Hematopoietic multipotent progenitor cell treated with erythropoietin and hydrocortisone succinate and interleukin-3 and kit ligand, for 4 days (in vitro differentiated cells): Measurements from ENCODE around the gene FAM174C.
"Not testable (repeated sequence)": the region's sequence is repeated elsewhere in the genome, so short reads cannot be mapped to it uniquely, and the experiment has no call there.

ENCODE experiments used
- DNase-seq: peaks from one replicate; pipeline ENCODE4 v3.0.0-alpha.2; 2015

The FAM174C gene

DNA sequence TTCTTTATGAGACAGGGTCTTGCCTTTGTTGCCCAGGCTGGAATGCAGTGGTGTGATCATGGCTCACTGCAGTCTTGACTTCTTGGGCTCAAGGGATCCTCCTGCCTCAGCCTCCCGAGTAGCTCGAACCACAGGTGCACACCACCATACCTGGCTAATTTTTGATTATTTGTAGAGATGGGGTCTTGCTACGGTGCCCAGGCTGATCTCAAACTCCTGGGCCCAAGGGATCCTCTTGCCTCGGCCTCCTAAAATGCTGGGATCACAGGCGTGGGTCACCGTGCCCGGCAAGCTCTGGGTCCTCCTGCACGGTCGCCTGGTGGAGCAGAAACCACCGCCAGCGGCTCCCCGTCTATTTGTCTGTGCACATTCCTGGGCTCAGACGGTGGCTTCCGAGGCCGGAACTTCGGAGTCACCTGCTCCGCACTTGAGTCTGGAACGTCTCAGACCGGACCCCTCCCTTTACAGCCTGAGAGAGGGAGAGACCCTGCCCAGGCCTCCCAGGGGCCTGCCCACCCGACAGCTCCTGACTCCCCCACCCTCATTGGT, 32.5 kb downstream of the FAM174C start:
- DNase-seq, result no peak

DNA sequence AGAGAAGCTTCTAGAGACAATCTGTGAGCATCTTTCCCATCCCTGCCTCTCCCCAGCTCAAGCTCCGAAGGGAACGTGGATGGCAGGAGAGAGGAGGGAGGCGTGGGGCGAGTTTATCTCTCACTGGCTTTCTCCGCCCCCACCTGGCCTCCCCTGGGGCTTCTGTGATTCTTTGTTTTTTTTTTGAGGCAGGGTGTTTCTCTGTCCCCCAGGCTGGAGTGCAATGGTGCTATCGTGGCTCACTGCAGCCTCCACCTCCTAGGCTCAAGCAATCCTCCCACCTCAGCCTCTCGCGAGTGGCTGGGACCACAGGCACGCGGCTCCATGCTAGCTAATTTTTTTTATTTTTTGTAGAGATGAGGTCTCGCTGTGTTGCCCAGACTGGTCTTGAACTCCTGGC, 33.4 kb downstream of the FAM174C start:
- no peak for DNase-seq

DNA sequence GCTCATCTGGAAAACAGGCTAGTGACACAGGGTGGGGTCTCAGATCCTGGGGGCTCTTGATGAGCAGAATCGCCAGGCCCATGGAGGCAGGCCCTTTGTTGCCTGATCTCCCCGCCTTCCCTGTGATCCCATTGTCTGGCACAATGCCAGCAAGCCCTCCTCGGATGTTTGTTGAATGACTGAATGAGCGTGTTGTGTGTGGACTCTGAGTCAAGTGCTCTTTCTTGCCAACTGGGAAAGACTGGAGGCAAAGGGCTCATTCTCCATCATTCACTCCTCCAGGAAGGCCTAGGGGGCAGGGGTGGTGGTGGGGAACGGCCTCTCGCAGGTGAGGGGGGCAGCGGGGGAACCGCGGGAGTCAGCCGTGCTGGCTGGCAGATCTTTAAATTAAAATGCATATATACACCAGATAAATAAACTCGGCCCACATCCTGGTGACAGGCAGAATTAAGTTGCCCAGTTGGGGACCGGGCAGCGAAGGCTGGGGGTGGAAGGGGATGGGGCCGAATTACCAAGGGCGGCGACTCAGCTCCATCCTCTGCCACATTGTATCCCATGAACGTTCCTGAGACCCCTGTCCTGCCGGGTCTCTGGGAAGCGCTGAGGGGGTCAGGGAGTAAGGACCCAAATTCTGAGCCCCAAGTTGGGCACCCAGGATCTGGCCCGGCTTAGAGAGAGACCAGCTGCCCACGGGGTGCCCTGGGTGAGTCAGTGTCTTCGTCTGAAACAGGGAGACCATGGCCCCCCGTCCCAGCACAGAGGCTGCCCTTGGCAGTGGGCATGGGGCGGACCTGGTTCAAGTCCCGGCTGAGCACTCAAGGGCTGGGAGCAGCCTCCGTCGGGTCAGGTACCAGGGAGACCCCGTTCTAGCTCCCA, 34.9 kb downstream of the FAM174C start:
- no peak for DNase-seq

DNA sequence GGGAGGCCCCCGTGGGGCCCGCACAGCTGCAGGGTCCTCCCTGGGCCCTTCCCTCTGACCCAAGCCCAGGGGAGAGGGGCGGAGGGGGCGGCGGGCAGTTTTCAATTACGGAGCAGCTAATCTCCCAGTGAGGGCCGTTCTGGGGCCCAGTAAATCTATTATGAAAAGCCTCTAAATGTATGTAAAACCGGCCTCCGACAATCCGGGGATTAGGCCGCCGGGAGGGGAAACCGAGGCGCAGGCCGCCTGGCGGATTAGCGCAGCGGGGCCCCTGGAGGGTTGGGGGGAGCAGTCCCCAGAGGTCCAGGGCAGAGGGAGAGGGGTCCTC, 35.5 kb downstream of the FAM174C start:
- no peak for DNase-seq

DNA sequence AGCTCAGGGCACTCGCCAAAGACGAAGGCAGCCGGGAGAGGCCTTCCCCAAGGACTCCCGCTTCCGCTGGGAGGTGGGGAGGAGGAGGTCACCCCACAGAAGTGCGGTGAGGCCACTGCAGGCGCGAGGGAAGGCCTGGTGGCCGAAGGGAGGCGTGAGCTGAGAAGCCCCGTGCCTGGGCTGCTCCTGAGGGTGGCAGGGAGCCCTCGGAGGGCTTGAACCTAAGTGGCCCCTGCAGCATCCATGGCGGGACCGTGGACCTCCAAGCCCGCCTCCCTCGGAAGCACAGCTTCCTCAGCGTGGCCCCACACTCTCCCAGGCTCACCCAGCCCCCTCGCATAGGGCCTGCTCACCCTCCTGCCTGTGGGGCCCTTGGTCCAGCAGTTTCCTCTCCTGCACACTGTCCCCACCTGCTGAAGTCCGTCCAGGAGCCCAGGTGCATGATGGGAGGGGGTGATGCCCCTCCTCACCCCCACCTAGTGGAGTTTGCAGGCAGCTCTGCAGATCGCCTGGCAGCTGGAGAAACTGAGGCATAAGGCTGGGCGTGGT, 36.3 kb downstream of the FAM174C start:
- no peak for DNase-seq

DNA sequence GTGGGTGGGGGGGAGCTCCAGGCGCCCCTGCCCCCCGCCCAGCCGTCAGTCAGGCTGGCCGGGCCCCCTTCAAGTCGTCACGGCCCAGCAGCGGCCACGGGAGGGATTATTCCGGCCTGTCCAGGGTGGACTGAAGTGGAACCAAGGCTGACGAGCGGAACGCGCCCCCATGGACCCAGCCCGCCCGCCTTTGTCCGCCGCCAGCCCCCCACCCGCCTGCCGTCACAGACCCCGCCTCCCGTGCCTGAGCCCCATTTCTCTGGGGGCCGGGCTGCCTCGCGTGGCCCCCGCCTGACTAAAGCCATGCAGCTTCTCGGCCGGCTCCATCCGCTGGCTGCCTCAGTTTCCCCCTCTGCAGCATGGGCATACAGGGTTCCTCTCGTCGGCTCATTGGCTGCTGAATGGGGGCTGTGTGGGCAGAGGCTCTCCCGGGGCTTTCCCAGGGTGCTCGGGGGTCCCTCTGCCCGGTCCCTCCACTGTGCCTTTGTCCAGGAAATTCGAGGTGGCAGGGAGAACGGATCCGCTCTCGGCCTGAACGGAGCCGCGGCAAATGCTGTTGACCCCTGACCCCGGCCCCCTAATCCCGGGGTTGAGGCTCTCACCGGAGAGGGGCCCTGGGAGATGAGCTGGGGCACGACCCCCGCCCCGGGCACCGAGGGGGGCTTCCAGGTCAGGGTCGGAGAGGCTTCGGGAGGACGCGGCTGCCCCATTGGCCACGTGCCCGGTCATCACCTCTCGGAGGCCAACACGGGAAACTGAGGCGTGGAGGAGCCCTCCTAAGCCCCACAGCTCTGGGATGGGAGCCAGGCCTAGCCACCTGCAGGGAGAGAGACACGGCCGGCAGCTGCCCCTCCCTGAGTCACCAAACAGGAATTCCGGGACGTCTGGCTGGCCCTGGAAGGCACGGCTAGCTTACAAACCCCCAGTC, 37.7 kb downstream of the FAM174C start:
- no peak for DNase-seq

DNA sequence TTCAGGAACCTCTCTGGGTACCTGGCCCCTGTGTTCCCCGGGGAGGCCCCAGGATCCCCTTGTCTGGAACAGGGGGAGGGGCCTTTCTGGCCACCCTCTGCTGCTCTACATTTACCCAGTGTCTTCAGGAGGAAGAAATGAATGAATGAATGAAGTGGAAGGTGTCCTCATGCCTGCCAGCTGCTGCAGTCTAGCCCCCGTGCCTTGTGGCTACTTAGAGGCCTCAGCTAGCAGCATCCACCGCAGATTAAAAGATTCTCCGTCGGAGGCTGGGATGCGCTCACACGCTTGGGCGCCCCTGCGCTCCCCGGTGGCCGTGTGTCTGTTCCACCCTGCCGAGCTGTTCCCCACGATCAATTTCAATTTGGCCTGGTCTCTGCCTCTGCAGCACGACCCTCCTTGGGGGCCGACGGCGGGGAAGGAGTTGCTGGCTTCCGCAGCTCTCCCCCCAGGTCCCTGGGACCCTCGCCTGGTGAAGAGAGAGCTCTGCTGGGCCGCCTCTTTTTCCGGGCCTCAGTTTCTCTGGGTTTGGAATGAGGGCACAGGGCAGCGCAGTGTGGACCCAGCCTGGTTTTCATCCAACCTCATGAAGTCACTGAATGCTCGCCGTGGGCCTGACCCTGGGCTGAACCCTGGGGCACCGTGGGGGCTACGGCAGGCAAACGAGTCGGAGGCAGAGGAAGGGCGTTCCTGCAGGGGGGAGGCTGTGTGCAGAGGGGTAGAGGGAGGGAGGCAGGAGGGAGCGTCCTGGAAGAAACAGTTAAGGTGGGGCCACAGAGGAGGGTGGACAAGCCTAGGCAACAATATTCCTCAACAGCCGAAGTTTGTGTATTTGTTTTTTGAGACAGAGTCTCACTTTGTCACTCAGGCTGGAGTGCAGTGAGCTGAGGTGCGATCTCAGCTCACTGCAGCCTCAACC, 38.6 kb downstream of the FAM174C start:
- DNase-seq, result no peak

DNA sequence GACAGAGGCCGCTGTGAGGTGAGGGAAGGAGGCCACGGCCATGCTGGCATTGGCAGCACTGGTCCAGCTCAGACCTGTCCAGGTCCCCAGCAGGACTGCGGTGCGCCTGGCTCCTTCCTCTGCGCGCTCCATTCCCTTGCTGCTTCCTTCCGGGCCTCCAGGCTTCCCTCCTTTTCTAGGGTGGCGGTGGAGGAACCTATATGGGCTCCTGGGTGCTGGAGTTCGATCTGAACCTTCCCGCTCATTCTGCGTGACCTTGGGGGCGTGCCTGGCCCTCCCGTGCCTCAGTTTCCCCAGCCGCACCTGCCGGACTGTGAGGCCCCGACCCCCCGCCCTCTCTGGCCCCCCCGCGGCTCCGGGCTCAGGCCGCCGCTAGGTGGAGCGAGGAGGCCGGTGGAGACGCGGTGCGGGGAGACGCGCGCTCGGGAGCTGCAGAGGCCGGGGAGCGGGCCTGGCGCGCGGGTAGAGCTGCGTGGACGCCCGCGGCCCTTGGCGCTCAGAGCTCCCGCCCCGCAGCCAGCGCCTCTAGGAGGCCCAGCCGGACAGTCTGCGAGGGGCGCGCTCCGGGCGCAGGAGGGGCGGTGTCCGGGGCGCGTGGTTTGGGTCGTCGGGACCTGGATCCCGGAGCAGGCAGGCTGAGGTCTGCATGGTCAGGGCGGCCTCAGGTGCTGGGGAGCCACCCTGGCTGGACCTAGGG, 40.3 kb downstream of the FAM174C start:
- peak; percentile 65 for DNase-seq

DNA sequence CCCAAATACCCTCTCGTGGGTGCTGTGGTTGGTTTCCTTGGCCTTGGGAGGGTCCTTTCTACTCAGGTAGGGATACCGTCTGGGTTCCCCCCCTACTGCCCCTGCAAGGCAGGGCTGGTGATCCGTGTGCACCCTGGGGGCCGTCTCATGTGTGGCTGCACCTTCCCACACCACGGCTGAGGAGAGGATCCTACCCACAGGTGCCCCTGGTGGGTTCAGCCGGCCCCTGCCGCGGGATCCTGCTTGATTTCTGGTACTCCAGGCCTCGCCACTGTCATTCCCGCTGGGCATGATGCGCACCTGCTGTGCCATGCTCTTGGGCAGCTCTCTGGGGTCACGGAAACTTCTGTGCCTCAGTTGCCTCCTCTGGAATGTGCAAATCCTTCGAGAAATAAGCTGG, 41.1 kb downstream of the FAM174C start:
- no peak for DNase-seq

DNA sequence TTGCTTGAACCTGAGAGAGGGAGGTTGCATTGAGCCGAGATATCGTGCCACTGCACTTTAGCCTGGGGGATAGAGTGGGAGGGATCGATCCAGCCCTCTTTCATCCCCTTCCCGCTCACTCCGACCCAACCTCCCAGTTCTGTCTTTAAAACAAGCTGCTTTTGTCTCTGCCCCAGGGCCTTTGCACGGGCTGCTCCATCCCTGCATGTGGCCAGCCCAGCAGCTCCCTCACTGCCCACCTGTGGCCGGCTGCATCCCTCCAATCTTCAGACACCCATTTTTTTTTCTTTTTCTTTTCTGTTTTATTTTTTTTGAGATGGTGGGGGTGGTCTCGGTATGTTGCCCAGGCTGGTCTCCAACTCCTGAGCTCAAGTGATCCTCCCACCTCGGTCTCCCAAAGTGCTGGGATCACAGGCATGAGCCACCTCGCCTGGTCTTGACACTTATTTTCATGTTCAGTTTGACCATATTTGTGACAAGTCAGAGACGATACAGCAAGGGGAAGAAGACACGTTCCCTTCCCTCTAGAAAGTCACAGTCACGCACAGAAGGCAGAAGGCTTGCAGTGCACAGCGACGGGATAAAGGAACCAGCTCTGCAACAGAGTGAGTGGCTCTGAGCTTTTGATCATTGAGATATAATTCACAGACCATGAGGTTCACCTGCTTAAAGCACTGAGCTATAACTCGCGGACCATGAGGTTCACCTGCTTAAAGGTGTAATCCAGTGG, 42.1 kb downstream of the FAM174C start:
- DNase-seq, result no peak

DNA sequence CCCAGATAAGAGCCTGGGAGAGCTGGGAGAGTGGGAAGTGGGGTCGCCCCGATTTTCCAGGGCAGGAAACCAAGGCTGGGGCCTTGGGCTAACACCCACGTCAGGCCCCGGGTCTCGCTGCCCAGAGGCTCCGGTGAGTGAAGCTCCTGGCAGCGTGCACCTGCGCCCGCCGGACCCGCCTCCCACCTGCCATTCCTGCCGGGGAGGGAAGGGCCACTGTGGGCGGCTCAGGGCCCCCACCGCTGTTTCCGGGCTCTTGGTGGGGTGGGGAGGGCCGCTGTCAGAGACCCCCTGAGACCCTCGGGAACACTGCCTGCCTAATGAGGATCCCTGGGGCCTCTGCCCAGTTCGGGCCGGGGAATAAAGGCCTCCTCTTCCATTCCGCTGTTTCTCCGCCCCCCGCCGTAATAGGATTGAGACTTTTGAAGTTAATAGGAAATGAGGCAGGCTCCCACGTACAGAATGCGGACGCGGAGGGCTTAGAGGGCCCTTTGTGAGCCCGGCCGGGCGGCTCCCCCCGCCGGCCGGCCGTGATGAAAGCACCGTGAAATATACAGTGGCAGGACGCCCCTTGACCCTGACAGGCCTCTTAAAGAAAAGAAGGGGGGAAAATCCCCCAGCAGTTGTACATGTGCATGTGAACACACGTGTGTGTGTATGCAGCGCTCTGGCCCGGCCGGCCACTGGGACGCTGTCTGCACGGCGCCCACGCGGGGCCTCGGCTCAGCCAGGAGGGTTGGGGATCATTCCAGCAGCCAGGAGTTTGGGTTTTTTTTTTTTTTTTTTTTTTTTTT, 43.5 kb downstream of the FAM174C start:
- no peak for DNase-seq

DNA sequence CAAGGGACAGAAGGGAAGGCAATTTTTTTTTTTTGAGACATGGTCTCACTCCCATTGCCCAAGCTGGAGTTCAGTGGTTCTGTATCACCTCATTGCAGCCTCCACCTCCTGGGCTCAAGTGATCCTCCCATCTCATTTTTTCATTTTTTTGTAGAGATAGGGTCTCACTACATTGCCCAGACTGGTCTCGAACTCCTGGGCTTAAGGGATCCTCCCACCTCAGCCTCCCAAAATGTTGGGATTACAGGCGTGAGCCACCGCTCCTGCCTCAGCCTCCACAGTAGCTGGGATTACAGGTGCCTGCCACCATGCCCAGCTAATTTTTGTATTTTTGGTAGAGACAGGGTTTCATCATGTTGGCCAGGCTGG, 44.9 kb downstream of the FAM174C start:
- not testable (repeated sequence) for DNase-seq

DNA sequence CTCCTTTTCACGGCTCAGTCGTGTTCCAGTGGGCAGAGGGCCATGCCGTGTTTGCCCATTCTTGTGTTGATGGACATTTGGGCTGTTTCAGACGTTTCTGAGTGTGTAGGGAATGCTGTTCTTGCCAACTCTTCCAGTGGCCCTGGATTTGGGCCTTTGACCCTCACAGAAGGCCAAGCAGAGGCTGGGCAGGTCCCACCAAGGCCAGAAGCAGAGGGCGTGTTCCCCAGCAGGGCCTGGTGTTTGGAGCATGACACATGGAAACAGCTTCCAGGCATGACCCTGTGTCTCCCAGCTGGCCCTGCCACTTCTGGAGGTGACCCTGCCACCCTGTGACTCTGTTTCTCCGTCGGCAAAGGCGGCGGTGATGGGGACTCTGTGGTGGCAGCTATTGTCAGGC, 46.2 kb downstream of the FAM174C start:
- DNase-seq, result no peak

DNA sequence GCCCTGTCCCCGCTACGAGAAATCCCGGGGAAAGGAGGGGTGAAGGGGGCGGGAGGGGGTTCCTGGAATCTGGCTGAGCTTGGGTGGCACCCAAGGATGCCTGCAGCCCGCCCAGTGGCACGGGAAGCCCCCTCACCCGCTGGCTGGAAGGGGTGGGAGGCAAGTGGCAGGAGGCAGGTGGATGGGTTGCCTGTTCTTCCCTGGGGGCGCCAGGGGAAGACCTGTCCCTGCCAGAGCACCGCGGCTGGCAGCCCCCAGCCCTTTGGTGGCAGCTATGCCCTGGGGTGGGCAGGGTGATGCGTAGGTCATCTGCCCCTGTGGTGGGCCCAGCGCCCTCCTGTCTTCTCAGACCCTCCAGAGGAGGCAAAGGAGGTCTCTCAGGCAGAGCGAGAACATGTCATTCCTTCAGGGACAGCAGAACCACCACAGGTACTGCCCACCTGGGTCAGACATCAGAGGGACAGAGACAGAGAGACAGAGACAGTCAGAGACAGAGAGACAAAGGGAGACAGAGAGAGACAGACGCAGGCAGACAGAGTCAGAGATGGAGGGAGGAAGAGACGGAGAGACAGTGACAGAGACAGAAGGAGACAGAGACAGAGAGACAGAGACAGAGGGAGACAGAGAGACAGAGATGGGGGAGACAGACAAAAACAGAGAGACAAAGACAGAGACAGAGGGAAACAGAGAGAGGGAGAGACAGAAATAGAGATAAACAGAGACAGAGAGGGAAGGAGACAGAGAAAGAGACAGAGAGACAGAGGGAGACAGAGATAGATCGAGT, 47.1 kb downstream of the FAM174C start:
- no peak for DNase-seq

DNA sequence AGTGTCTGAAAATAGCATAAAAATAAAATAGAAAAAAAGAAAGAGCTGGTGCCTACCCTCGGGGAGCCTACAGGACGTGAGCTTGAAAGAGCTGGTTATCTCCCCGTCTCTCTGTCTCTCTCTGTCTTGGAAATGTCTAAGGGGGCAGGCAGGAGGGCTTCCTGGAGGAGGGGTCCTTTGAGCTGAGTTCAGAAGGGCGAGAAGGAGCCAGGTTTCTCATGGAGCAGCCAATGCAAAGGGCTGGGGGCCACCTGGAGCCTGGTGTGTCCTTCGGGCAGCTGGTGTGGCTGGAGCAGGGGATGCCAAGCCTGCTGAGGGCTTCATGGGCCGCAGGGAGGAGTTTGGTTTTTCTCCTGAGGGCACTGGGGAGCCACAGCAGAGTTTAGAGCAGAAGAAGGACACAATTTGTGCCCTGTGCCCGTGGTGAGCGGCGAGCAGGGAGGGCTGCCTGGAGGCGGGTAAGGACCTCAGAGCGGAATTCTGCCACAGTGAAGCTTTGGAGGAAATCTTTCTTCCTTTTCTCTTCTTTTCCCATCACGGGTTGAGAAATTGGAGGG, 49.0 kb downstream of the FAM174C start:
- DNase-seq, result no peak

DNA sequence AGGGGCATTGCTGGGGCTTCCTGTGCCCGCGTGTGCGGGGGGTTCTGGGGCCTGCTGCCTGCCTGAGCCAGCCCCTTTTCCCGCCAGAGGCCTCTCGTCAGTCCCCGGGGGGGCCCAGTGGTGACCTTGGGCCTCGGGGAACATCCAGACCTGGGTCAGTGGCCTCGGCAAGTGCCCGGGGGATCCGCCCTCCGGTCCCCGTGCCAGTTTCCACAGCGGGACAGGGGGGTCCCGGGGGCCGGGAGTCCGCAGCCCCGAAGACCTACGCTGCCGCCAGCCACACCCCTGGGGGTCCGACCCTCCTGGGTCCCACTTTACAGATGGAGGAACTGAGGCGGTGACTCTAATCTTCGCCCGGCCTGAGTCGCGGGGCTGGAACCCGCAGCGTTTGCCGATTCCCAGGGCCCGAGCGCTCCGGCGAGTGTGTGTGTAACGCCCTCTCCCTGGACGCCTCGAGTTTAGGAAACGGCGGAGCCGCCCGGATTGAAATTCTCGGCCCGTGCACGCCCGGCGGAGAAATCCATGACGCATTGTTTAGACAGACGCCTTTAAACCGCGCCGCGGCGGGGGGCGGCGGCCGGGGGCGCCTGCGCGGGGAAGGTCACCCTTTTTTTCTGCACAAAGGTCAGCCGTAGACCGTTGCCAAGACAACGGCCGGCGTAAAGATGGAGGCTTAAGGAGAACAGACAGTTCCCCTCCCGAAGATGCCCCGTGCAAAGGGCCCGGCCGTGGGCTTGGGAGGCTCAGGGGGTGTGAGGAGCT, 49.7 kb downstream of the FAM174C start:
- peak; percentile 63 for DNase-seq

DNA sequence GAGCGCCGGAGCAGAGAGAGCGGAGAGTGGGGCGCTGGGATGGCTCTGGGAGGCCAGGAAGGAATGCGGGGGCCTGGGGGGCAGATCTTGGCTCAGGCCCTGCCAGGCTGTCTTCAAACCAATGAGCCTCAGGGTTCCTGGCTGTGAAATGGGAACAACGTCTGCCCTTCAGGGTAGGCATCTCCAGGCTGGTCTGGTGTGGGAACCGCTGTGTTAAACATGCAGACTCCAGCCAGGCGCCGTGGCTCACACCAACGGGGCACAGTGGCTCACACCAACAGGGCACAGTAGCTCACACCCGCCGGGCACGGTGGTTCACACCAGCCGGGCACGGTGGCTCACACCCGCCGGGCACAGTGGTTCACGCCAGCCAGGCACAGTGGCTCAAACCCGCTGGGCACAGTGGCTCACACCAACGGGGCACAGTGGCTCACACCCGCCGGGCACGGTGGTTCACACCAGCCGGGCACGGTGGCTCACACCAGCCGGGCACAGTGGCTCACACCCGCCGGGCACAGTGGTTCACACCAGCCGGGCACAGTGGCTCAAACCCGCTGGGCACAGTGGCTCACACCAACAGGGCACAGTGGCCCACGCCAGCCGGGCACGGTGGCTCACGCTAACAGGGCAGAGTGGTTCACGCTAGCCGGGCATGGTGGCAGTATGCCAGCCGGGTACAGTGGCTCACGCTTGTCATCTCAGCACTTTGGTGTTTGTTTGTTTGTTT, 50.4 kb downstream of the FAM174C start:
- DNase-seq, result no peak

DNA sequence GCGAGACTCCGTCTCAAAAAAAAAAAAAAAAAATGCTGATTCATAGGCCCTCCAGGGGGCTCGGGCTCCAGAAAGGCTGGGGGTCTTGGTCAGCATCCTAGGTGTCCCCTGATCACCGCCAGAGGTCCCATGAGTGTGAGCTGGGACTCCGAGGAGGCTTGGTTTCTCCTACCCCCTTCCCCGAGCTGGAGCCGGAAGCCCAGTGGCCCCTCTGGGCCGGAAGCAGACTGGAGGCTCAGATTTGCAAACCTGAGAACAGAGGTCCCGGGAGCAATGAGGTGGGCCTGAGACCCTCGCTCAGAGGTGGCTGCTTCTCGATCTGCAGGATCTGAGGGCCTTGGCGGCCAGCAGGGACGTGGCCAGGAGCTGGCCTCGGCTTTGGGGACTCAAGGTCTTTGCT, 51.8 kb downstream of the FAM174C start:
- DNase-seq, result no peak
